Endometrial microvascular endothelial cells (primary cell): ENCODE measurements around the gene EPHB2. TPM values are rescaled to one million over a fixed set of nuclear protein-coding genes. Genes with fewer than 3 reads are reported as not detected.
"Not testable (repeated sequence)": the region's sequence is repeated elsewhere in the genome, so short reads cannot be mapped to it uniquely, and the experiment has no call there.

Experiments used
- in situ Hi-C: cut with HindIII; loops from 2 replicates; pipeline ENCODE4 v1.10.0; 2017; ENCODE audit warnings: low sequenced_read_pairs, low pct_unique_long_range_greater_than_20kb; ENCODE audit errors: inconsistent ontology term
- total RNA-seq: library from RNA; depleted of rRNA; stranded (reverse); fragments of >200 nt; gene quantifications from one replicate; pipeline ENCODE4 v1.2.3, GENCODE V29; 2015; ENCODE audit errors: inconsistent ontology term

The EPHB2 gene
- total RNA-seq, 1 donor from 2014 or later: 84.5 TPM

DNA sequence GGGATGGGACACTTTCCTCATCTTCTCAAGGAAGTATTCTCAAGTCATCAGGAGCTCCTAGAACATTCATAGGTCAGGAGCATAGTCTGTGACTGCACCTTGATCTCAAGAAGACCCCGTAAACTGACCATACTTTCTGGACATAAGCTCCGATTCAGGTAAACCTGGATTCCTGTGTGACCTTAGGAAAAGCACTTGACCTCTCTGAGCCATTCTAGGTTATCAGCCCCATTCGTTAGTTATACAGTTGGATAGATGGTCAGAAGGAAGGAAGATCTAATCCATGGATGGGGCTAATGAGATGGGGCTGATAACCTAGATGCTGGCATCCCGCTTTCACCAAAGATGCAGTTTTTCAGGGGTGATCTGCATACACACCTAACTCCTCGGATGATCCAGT lies 114.3 kb downstream of the EPHB2 start:
- in situ Hi-C loops: no loop called here

DNA sequence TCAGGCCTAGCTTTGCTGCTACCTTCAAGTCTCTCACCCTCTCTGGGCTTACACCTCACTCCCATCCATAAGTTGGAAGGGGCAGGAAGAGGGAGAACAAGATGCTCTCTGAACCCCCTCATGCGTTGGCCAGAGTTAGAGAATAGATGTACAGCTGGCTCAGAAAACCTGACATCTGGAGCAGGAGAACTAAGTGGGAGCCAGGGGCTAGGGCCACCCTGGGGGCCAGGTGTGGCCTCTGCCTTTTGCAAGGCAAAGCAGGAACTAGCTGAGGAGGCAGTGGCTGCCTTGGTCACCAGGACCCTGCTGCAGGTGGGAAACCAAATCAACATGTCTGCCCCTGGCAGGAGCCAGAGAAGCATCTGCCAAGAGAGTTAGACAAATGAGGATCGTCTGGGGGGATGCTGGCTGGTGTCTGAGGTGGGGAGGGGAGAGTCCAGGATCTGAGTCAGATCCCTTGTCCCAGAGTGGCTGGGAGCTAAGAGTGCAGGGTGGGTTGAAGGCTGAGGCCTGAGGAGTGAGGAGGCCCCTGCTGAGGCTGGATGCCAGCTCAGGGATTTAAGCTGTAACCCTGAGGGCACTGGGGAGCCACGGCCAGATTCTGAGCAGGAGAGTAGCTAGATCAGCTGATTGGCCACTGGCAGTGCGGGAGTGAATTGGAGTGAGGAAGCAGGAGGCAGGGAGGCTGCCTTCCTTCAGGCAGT lies 115.0 kb downstream of the EPHB2 start:
- in situ Hi-C loops: no loop called here

DNA sequence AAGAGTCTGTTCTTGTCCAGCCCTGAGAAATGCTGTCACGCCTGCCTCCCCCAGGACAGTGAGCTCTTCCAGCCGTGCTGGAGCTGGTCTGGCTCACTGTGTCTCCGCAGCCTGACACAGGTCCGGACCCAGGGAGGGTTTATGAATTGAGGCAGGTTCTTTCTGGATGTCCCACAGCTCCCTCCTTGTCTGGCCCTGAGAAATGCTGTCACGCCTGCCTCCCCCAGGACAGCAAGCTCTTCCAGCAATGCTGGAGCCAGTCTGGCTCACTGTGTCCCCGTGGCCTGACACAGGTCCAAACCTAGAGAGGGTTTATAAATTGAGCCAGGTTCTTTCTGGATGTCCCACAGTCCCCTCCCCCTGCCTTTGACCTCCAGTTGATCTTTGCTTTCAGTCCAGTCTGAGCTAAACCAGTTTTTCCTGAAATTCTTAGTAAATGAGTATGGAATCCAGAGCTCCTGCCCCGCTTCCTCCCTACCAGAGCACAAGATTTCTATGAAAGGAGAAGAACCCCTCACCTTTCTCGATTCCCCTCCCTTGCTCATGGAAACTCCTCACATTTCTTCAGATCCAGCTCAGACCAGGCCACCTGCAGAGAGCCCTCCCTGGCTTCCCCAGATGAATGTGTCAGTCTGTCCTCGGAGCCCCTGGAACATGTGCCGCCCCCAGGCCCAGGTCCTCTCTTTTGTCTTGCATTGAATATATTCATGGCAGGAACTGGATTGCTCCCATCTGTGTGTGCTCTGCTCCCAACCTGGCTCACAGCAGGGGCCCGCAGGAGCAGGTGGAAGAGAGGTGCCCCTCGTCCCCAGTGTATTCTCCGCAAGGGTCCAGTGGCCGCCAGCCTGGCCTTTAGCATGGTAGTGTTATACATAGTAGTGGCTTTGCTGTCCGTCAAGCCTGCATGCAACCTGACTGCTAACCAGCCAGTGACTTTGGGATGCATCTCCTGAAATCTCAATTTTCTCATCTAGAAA lies 116.3 kb downstream of the EPHB2 start:
- in situ Hi-C loops: no loop called here

DNA sequence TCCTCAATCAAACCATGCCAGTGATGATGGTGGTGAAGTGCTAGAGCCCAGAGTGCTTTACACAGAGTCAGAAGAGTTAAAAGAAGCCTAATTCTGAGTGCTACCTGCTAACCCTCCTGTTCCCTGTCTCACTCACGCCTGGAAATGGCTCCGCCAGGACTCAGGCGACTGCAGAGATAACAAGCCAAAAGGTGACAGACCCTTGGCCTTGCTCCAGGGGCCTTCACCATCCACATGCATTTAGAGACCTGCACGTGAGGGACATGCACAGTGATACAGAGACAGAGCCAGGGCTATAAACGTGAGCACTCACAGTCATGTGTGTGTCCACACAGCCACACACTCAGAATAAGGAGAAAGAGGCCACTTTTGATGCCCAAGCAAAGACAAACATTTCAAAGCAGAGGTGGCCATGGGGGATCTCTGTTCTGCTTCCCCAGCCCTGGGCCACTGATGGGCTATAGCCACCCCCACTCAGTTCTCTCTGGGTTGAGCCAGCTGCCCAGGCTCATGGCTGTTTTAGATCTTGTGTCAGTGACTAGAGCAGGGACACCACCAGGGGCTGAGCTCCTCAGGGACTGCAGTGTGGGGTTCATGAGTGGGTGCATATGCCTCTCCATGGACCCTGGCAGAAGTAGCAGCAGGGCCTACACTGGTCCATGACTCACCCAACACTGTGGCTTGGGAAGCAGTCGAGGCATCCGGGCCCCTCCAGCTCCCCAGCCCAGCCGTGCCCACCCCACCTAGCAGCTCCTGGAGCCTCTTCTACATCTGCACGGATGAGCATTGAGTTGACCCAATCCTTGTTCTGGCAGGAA lies 117.2 kb downstream of the EPHB2 start:
- in situ Hi-C loops: no loop called here

DNA sequence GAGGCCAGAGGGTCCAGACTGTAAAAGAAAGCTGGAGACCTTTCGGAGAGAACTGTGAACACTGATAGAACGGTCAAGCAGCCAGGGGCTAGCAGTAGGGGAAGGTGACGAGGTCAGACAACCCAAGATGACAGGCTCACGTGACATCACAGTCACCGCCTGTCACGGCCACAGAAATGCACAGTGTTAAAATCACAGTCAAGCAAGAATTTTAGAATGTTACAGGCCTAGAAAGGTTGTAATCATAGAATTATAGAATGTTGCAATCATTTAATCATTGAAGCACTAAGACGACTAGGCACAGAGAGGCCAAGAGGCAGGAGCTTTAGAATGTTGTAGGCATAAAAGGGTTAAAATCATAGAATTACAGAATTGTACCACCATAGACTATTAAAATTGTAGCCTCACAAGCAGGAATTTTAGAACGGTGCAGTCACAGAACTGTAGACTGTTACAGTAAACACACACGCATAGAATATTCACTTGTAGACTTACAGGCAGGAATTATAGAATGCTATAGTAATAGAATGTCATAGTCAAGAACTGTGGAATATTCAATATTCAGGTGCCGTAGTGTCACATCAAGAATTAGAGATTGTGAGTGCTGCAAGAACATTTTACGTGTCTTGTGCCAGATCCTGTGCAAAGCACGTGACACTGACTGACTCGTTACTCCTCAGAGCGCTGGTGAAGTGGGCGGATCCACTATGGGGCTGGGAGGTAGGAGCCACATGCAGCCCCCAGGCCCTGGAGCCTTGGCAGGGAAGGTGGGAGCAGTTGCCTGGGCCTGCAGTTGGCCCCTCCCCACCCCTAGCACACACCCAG lies 118.1 kb downstream of the EPHB2 start:
- in situ Hi-C loops: no loop called here

DNA sequence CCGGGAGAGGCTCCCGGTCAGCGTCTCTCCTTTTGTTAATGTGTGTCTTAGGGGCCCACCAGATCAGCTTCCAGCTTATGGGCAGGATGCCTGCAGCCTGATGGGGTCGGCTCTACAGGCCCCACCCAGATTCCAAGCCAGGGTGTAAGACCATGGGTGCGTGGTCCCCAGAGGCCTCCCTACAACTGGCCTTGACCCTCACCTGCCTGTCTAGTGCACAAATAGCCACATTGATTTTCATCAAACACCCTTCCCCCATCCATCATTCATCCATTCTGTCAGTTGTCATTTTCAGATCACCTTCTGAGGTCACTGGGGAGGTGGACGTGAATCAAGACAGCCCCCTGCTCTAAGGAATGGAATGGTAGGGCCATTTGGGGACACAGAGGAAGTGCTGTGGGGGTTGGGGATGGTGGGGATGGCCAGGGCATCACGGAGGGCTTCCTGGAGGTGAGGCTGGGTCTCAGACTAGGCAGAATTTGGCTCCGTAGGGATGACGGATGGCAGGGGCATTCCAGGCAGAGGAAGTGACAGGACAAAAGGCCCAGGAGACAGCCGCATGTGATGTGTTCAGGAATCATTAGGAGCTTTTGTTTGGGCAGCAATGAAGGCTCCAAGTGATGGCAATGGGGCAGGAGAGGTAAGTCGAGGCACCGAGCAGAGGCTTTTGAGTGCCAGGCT lies 118.8 kb downstream of the EPHB2 start:
- in situ Hi-C loops: no loop called here

DNA sequence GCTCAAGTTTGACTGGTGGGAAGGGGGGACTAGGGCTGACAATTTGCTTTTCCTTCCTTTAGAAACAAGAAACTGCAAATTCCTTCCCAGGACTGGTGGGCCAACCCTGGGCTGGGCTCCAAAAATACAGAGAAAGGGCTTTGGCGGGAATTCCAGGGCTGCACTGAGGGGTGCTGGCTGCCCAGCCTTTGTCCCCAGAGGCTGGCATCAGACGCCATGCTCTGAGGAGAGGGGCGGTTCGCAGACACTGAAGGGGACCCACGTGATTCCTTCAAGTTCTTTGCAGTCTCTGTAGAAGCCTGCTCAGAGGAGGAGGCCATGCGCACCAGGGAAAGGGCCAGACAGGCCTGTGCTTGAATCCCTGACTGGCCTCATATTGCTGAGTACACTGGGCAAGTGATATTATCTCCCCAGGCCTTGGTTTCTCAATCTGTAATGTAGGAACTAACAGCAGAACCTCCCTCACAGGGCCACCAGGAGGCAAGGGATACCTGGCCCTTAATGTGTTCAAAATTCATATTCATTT lies 119.5 kb downstream of the EPHB2 start:
- in situ Hi-C loops: no loop called here

DNA sequence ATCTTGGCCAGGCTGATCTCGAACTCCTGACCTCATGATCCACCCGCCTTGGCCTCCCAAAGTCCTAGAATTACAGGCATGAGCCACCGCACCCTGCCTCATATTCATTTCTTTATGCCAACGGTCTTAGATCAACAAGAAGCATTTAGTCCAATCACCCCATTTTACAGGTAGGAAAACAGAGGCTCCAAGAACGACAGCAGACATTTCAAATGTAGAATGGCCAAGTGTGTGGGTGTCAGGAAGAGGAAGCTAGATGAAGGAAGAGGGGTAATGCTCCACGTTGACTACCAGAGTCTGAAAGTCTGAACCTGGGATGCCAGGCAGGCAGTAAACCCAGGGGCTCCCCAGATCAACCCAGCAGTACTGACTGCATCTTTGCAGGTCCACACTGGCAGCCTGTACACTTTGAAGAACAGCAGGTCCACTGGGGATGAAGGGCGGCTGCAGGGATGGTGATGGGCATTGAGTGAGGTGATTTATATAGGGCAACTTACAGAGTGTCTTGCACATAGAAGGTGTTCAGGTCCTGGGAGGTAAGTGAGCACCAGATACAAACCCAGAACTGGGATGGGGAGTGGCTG lies 120.2 kb downstream of the EPHB2 start:
- in situ Hi-C loops: no loop called here

DNA sequence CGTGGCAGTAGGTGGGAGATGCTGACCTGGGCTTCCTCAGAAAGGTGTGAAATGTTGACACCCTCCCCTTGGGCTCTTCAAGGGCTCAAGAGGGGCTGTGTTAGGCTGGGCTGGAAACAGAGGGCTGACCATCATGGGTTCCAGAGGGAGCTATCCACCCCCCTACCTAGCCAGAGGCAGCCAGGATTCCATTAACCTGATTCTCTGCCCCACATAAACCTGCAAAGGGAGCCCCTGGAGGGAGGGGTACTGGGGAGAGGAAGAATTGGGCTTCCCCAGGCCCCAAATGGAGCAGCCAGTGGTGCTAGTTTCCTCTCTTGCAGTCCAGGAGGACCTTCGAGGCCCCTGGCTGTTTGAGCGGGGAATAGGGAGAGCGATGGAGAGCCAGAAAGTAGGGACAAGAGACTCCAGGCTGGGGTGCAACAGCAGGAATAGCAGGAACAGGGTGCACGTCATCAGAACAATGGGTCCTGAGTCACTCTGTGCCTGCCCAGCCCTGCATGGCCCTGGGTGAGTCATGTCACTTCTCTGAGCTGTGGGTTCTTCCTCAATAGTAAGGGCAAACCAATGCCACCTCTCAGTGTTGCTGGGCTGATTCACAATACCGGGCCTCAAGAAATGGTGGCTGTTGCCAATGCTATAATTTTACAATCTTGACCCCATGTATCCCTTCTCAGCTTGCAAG lies 121.2 kb downstream of the EPHB2 start:
- in situ Hi-C loops: no loop called here

DNA sequence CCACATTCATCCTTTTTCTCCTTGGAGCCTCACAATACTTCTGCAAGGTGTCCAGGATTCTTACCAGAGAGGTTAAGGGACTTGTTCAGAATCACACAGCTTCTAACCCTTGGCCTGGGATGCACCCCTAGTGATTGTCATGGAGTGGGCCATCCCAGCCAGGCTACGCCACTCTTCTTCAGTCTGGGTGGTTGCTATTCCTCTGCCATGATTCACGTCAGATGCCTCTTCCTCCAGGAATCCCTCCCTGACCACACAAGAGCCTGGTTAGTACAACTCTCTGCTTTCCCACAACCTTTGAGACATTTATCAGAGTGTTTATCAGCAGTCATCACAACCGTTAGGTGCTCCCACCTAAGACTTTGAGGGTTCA lies 121.8 kb downstream of the EPHB2 start:
- in situ Hi-C loops: no loop called here

DNA sequence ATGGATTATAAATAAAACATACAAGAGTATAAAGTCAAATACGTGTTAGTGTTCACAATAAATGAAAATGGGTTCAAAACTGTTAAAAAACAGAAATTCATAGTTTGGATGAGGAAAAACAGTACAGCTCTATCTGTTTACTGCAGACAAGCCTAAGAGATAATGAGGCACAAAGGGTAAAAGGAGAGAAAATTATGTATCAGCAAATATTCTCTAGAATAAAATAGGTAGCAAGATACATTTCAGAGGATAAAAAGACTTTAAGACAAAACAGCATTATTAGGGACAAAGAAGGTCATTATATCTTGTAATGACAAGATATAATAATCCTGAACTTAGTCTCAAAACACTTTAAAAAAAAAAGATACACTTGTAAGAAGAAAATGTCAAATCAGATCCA lies 123.1 kb downstream of the EPHB2 start:
- in situ Hi-C loops: no loop called here

DNA sequence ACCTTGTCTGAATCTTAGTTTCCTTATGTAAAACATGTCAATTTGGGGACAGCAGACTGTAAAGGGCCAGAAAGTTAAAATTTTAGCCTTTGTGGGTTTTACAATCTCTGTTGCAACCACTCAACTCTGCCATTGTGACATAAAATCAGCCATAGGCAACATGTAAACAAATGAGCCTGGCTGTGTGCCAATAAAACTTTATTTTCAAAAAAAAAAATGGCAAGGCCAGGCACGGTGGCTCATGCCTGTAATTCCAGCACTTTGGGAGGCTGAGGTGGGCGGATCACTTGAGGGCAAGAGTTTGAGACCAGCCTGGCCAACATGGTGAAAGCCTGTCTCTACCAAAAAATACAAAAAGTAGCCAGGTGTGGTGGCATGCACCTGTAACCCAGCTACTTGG lies 123.8 kb downstream of the EPHB2 start:
- in situ Hi-C loops: not testable (repeated sequence)

DNA sequence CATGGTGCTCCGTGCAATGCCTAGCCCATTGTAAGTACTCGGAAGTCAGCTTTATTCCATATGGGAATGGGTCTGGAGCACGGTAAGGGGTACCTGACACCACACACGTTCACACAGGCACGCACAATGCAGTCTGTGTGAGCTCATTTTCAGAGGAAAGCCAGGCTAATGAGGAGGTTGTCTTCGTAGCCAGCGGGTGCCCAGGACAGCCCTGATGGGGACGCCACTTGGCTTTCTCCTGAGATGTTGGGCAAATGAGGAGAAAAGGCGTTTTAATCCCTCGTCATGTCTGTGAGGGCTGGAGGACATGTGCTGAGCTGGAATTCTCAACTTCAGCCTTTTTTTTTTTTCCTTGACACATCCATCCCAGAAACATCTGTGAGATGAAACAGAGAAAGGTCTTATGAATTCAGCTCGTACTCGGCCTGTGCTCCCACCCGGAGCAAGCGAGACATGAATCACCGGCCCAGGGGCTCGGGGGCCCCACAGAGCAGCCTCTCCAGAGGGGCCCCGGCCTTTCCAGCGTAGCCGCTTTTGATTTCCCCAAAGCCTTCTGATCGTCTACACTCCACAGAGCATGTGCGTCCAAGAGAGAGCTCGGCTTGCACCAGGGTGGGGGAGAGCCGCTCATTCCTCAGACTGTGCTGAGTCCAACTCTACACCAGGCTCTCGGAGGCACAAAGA lies 125.1 kb downstream of the EPHB2 start:
- in situ Hi-C loops: no loop called here

DNA sequence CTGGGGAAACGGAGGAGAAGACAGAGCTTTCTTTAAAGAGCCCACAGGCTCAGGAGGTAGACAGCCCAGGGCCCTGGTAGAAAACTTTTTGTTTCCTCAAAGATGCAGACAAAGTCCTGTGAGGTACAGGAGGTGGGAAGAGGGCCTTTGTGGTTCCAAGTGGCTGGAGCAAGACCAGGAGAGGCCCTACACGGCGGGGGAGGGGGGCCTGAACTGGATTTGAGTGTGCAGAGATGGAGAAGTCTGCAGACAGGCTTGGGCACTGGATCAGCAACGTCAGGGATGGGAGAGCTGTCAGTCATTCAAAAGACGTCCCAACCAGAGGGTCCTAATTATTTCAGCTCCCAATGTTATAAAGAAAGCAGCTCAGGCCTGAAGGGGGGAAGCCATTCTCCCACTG lies 126.2 kb downstream of the EPHB2 start:
- in situ Hi-C loops: no loop called here

DNA sequence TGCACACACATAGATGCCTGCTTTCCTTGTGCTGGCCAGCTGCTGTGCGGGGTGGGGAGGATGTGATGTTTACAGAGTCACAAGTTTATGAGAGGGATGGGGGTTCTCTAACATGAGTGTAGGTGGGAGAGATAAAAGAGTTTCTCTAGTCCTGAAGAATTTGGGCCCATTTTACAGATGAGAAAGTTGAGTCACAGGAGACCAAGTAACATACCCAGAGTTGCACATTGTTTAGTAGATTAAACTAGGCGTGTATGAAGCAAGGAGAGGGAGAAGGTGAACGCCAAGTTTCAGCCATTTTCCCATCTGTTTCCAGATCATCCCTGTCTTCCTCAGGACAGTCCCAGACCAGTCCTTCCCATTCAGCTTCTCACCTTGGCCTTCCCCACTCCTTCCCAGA lies 126.7 kb downstream of the EPHB2 start:
- in situ Hi-C loops: no loop called here

DNA sequence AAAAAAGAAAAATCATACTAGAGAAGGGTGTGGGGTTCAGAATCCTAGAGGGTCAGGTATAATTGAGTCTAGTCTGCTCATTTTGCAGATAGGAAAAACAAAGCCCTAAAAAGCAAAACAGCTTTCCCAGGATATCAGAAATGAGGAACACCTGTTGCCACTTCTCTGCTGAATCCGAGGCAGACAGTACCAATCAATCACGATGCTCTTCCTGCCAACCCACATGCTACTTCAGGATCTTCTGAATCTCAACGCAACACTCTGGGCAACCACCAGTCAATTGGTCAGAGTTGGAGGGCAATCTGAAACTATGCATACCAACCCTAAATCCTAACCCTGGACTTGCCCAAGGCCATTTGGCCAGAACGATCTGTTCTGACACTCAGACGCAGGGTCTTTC lies 128.3 kb downstream of the EPHB2 start:
- in situ Hi-C loops: no loop called here
